H9 (cell line): ENCODE results near the gene SIPA1L3. TPM values are rescaled to one million over a fixed set of nuclear protein-coding genes. Genes with fewer than 3 reads are reported as not detected.
"Not testable (repeated sequence)": the region's sequence is repeated elsewhere in the genome, so short reads cannot be mapped to it uniquely, and the experiment has no call there.

Experiments
- DNase-seq: peaks from one replicate; pipeline ENCODE4 v3.0.0-alpha.2; 2017
- H2AFZ ChIP-seq: one replicate; pipeline ENCODE4 v1.6.1; 2013; ENCODE audit warnings: mild to moderate bottlenecking, low read length, control low read depth, moderate library complexity
- H2AK5ac ChIP-seq: 2 replicates; pipeline ENCODE4 v1.6.1; 2013; ENCODE audit warnings: low read length, control low read depth, mixed read lengths; ENCODE audit not compliant: insufficient read length
- H2BK120ac ChIP-seq: one replicate; pipeline ENCODE4 v1.6.1; 2013; ENCODE audit warnings: low read depth, mild to moderate bottlenecking, low read length, control low read depth, inconsistent platforms; ENCODE audit not compliant: poor library complexity, severe bottlenecking
- H2BK12ac ChIP-seq: 2 replicates; pipeline ENCODE4 v1.6.1; 2013; ENCODE audit warnings: low read length, control low read depth, mixed read lengths, low read depth; ENCODE audit not compliant: insufficient read length
- H2BK15ac ChIP-seq: 2 replicates; pipeline ENCODE4 v1.6.1; 2013; ENCODE audit warnings: low read depth, low read length, control low read depth
- H2BK20ac ChIP-seq: one replicate; pipeline ENCODE4 v1.6.1; 2013; ENCODE audit warnings: low read depth, mild to moderate bottlenecking, low read length, control low read depth, inconsistent platforms; ENCODE audit not compliant: poor library complexity, severe bottlenecking
- H2BK5ac ChIP-seq: 2 replicates; pipeline ENCODE4 v1.6.1; 2013; ENCODE audit warnings: low read length, control low read depth, mixed read lengths; ENCODE audit not compliant: insufficient read length
- H3K14ac ChIP-seq: 2 replicates; pipeline ENCODE4 v1.6.1; 2013; ENCODE audit warnings: low read length, control low read depth; ENCODE audit not compliant: insufficient read depth
- H3K18ac ChIP-seq: 2 replicates; pipeline ENCODE4 v1.6.1; 2013; ENCODE audit warnings: low read depth, mild to moderate bottlenecking, mixed read lengths, low read length, control low read depth; ENCODE audit not compliant: insufficient read length
- H3K23ac ChIP-seq: 2 replicates; pipeline ENCODE4 v1.6.1; 2013; ENCODE audit warnings: low read length, control low read depth, mixed read lengths, low read depth; ENCODE audit not compliant: insufficient read length
- H3K23me2 ChIP-seq: 2 replicates; pipeline ENCODE4 v1.6.1; 2013; ENCODE audit warnings: low read depth, mild to moderate bottlenecking, mixed read lengths, low read length, control low read depth; ENCODE audit not compliant: insufficient read length, poor library complexity, severe bottlenecking
- H3K27ac ChIP-seq: 2 replicates; pipeline ENCODE4 v1.5.1; 2013; ENCODE audit warnings: low read length, control low read depth, mixed read lengths, low read depth; ENCODE audit not compliant: insufficient read length
- H3K27me3 ChIP-seq: 2 replicates; pipeline ENCODE4 v1.6.1; 2013; ENCODE audit warnings: low read length, control low read depth, inconsistent platforms; ENCODE audit not compliant: insufficient read depth
- H3K4ac ChIP-seq: 2 replicates; pipeline ENCODE4 v1.6.1; 2013; ENCODE audit warnings: low read depth, mild to moderate bottlenecking, control low read depth, inconsistent platforms, low read length, moderate library complexity
- H3K4me1 ChIP-seq: 2 replicates; pipeline ENCODE4 v1.6.1; 2013; ENCODE audit warnings: low read length, control low read depth, inconsistent platforms; ENCODE audit not compliant: insufficient read depth
- H3K4me2 ChIP-seq: 2 replicates; pipeline ENCODE4 v1.6.1; 2013; ENCODE audit warnings: low read length, control low read depth, mixed read lengths; ENCODE audit not compliant: insufficient read length, insufficient read depth
- H3K56ac ChIP-seq: 2 replicates; pipeline ENCODE4 v1.6.1; 2013; ENCODE audit warnings: low read depth, mild to moderate bottlenecking, mixed read lengths, low read length, control low read depth; ENCODE audit not compliant: insufficient read length
- H3K79me1 ChIP-seq: 2 replicates; pipeline ENCODE4 v1.6.1; 2013; ENCODE audit warnings: low read depth, mild to moderate bottlenecking, moderate library complexity, low read length, control low read depth, inconsistent platforms; ENCODE audit not compliant: insufficient read depth, poor library complexity, severe bottlenecking
- H3K79me2 ChIP-seq: 2 replicates; pipeline ENCODE4 v1.6.1; 2013; ENCODE audit warnings: low read length, control low read depth, inconsistent platforms; ENCODE audit not compliant: insufficient read depth
- H3K9ac ChIP-seq: 2 replicates; pipeline ENCODE4 v1.6.1; 2013; ENCODE audit warnings: low read length, control low read depth, mixed read lengths; ENCODE audit not compliant: insufficient read length; ENCODE audit errors: extremely low read depth
- H3K9me3 ChIP-seq: one replicate; pipeline ENCODE4 v1.6.1; 2013; ENCODE audit warnings: low read depth, low read length, inconsistent platforms; ENCODE audit not compliant: control insufficient read depth
- H3T11ph ChIP-seq: one replicate; pipeline ENCODE4 v1.6.1; 2013; ENCODE audit warnings: mild to moderate bottlenecking, low read length, control low read depth, inconsistent platforms
- H4K20me1 ChIP-seq: one replicate; pipeline ENCODE4 v1.6.1; 2013; ENCODE audit not compliant: control insufficient read depth, insufficient read length, insufficient read depth
- H4K5ac ChIP-seq: 2 replicates; pipeline ENCODE4 v1.6.1; 2013; ENCODE audit warnings: low read depth, mild to moderate bottlenecking, mixed read lengths, low read length, control low read depth; ENCODE audit not compliant: insufficient read length
- H4K8ac ChIP-seq: replicated peaks from 2 replicates; pipeline ENCODE4 v1.6.1; 2013; ENCODE audit warnings: low read length, control low read depth, mixed read lengths, low read depth; ENCODE audit not compliant: insufficient read length
- H4K91ac ChIP-seq: 2 replicates; pipeline ENCODE4 v1.6.1; 2013; ENCODE audit warnings: low read depth, mild to moderate bottlenecking, moderate library complexity, mixed read lengths, low read length, control low read depth; ENCODE audit not compliant: insufficient read length
- H3K27ac Mint-ChIP-seq, 3 experiments: 2 replicates in 2 of 3; 3 replicates in 1 of 3; pipeline ENCODE4 v1.8.0; 2020 to 2021; ENCODE audit warnings: mixed read lengths in 3 of 3, mild to moderate bottlenecking in 1 of 3, moderate library complexity in 1 of 3
- H3K27me3 Mint-ChIP-seq: 2 replicates; pipeline ENCODE4 v1.8.0; 2021; ENCODE audit warnings: low read depth, mild to moderate bottlenecking, moderate library complexity, mixed read lengths
- H3K36me3 Mint-ChIP-seq, 3 experiments: 2 replicates in 2 of 3; 3 replicates in 1 of 3; pipeline ENCODE4 v1.8.0; 2020 to 2021; ENCODE audit warnings: low read depth in 3 of 3, mixed read lengths in 3 of 3; ENCODE audit not compliant: insufficient read depth in 1 of 3
- H3K4me1 Mint-ChIP-seq, 2 experiments: 2 replicates each; pipeline ENCODE4 v1.8.0; 2020; ENCODE audit warnings: mixed read lengths in 2 of 2
- H3K4me3 Mint-ChIP-seq, 2 experiments: 2 replicates in 1 of 2; 3 replicates in 1 of 2; pipeline ENCODE4 v1.8.0; 2020 to 2021; ENCODE audit warnings: mild to moderate bottlenecking in 2 of 2, mixed read lengths in 2 of 2, moderate library complexity in 1 of 2
- H3K9me3 Mint-ChIP-seq, 2 experiments: 2 replicates in 1 of 2; 3 replicates in 1 of 2; pipeline ENCODE4 v1.8.0; 2020; ENCODE audit warnings: mild to moderate bottlenecking in 2 of 2, mixed read lengths in 2 of 2, moderate library complexity in 1 of 2
- WGBS: extraction: QIAGEN DNeasy Blood & Tissue Kit; methylation state at CpG from one replicate; pipeline ENCODE4 v1.1.7; 2013; ENCODE audit warnings: missing lambda C conversion rate, low lambda C conversion rate, mixed read lengths; ENCODE audit not compliant: insufficient read length; ENCODE audit errors: extremely low coverage; 5-methylcytosine and 5-hydroxymethylcytosine counted together
- total RNA-seq: library from RNA; stranded (reverse); gene quantifications from 2 replicates; pipeline ENCODE4 v1.2.1, GENCODE V29; 2021
- TF ChIP-seq, protein P1 (sequence below): fragments of 200-600 bp; sonication (generic); conservative IDR thresholded peaks from 3 replicates; pipeline ENCODE4 v1.8.0; 2021; ENCODE audit warnings: antibody characterized with exemption, mild to moderate bottlenecking

Gene SIPA1L3
- total RNA-seq, 1 experiment from 2014 or later = 40.1 TPM

GRCh38 chr19:38229585-38230073 lies 322.6 kb downstream of the SIPA1L3 start:
- Histone ChIP-seq H3K9ac (no peak overlapping the region), H2BK12ac (no peak overlapping the region)

GRCh38 chr19:38230506-38231133 lies 323.6 kb downstream of the SIPA1L3 start:
- H3K79me2 ChIP-seq, H3K27ac ChIP-seq, H3K14ac ChIP-seq, H3K56ac ChIP-seq, H3K9ac ChIP-seq, H2AFZ ChIP-seq, H3T11ph ChIP-seq, H3K36me3 Mint-ChIP-seq, H2BK5ac ChIP-seq, H4K91ac ChIP-seq, H2BK20ac ChIP-seq, H3K18ac ChIP-seq, H2AK5ac ChIP-seq, H2BK15ac ChIP-seq, H3K4me3 Mint-ChIP-seq, H4K8ac ChIP-seq, H3K9me3 Mint-ChIP-seq, H3K23ac ChIP-seq, DNase-seq, H3K79me1 ChIP-seq, H2BK120ac ChIP-seq, H3K27ac Mint-ChIP-seq, H3K4ac ChIP-seq, H4K20me1 ChIP-seq, H3K27me3 ChIP-seq, H4K5ac ChIP-seq, H3K4me1 ChIP-seq, H3K9me3 ChIP-seq, H3K4me2 ChIP-seq, H2BK12ac ChIP-seq, H3K23me2 ChIP-seq: not testable (repeated sequence)
- peaks cover 22 to 33% of the 10 kb centered on the region in 2 experiments for H3K4me1 Mint-ChIP-seq
- peaks cover 59% of the 10 kb centered on the region for H3K27me3 Mint-ChIP-seq
- no CpG with 5 or more reads among the region's 3 CpGs for WGBS

More at GRCh38 chr19:38229585-38230073, 322.6 kb downstream of the SIPA1L3 start:
- Histone ChIP-seq H2AK5ac (no peak overlapping the region), H4K20me1 (peaks cover 2% of the 10 kb centered on the region), H3K9me3 (no peaks in the 10 kb centered on the region), H3K79me2 (no peaks in the 10 kb centered on the region), H3K4ac (no peak overlapping the region), H3T11ph (no peak overlapping the region), H3K4me2 (no peak overlapping the region), H3K23ac (no peak overlapping the region), H3K56ac (no peak overlapping the region), H2AFZ (no peak overlapping the region), H3K18ac (no peak overlapping the region), H2BK20ac (no peak overlapping the region), H4K5ac (no peak overlapping the region), H2BK5ac (no peak overlapping the region), H3K27me3 (no peaks in the 10 kb centered on the region; the same call in 1 of the 2 replicates), H3K27ac (no peak overlapping the region), H2BK120ac (no peak overlapping the region), H3K79me1 (no peaks in the 10 kb centered on the region), H3K14ac (no peak overlapping the region), H2BK15ac (no peak overlapping the region), H3K4me1 (0 out of 2 replicates have a peak, but pooled peaks cover 2% of the 10 kb centered on the region), H4K8ac (no peak overlapping the region), H4K91ac (no peak overlapping the region), H3K23me2 (peaks cover 6% of the 10 kb centered on the region)
- TF ChIP-seq, protein P1, sequence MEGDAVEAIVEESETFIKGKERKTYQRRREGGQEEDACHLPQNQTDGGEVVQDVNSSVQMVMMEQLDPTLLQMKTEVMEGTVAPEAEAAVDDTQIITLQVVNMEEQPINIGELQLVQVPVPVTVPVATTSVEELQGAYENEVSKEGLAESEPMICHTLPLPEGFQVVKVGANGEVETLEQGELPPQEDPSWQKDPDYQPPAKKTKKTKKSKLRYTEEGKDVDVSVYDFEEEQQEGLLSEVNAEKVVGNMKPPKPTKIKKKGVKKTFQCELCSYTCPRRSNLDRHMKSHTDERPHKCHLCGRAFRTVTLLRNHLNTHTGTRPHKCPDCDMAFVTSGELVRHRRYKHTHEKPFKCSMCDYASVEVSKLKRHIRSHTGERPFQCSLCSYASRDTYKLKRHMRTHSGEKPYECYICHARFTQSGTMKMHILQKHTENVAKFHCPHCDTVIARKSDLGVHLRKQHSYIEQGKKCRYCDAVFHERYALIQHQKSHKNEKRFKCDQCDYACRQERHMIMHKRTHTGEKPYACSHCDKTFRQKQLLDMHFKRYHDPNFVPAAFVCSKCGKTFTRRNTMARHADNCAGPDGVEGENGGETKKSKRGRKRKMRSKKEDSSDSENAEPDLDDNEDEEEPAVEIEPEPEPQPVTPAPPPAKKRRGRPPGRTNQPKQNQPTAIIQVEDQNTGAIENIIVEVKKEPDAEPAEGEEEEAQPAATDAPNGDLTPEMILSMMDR = no peak
- WGBS = no CpG with 5 or more reads among the region's 54 CpGs
- Mint-ChIP-seq H3K9me3 (no peaks in the 10 kb centered on the region; a peak in 1 of 5 replicates), H3K4me1 (peaks cover 22 to 35% of the 10 kb centered on the region in 2 experiments), H3K27me3 (peaks cover 53% of the 10 kb centered on the region), H3K27ac (peak overlapping the region in 1 of 3 experiments; percentile 90; a peak in 1 of 7 replicates), H3K4me3 (peak overlapping the region; percentile 38 to 80), H3K36me3 (no peaks in the 10 kb centered on the region)
- DNase-seq = peak; percentile 79
